Activated CD4-positive, alpha-beta T cell treated with anti-CD3 and anti-CD28 coated beads, Interleukin-2, amount 50 U/mL, for 1 hour (primary cell): ENCODE data around the gene OR11A1.
"Not testable (repeated sequence)": the region's sequence is repeated elsewhere in the genome, so short reads cannot be mapped to it uniquely, and the experiment has no call there.

ENCODE experiments used
- DNase-seq: peaks from one replicate; pipeline ENCODE4 v3.0.0-alpha.2; 2020

OR11A1 gene

GRCh38 chr6:29477923-29478450, 21.1 kb upstream of the OR11A1 start:
- DNase-seq = no peak

GRCh38 chr6:29474996-29475395, 18.1 kb upstream of the OR11A1 start:
- DNase-seq = no peak

GRCh38 chr6:29466241-29466640, 9.4 kb upstream of the OR11A1 start:
- DNase-seq = no peak

- DNase-seq = no peak
Observed at GRCh38 chr6:29465801-29466200, 8.9 kb upstream of the OR11A1 start.

- DNase-seq = no peak
Observed at GRCh38 chr6:29465279-29465678, 8.4 kb upstream of the OR11A1 start.

- DNase-seq = no peak
Observed at GRCh38 chr6:29462022-29462421, 5.2 kb upstream of the OR11A1 start.

GRCh38 chr6:29461021-29461814, 4.3 kb upstream of the OR11A1 start:
- DNase-seq = no peak

GRCh38 chr6:29451471-29452193, 5.2 kb downstream of the OR11A1 start:
- no peak for DNase-seq

GRCh38 chr6:29447670-29448069, 9.2 kb downstream of the OR11A1 start:
- DNase-seq = no peak

- not testable (repeated sequence) for DNase-seq
Observed at GRCh38 chr6:29444031-29444430, 12.8 kb downstream of the OR11A1 start.

GRCh38 chr6:29442719-29443118, 14.2 kb downstream of the OR11A1 start:
- DNase-seq = no peak

GRCh38 chr6:29439006-29439405, 17.9 kb downstream of the OR11A1 start, which contains the start of gene OR10C1:
TSS of gene OR10C1 (plus strand) at chr6:29439306. CDS start at chr6:29440016, 710 bp downstream.
- DNase-seq = no peak

- not testable (repeated sequence) for DNase-seq
Observed at GRCh38 chr6:29436730-29437129, 20.1 kb downstream of the OR11A1 start.

- DNase-seq = no peak
Observed at GRCh38 chr6:29426654-29427053, 30.2 kb downstream of the OR11A1 start.

- no peak for DNase-seq
Observed at GRCh38 chr6:29425075-29425474, 31.8 kb downstream of the OR11A1 start.

- DNase-seq = no peak
Observed at GRCh38 chr6:29424575-29424974, 32.3 kb downstream of the OR11A1 start.

- DNase-seq = no peak
Observed at GRCh38 chr6:29424168-29424567, 32.7 kb downstream of the OR11A1 start.

- no peak for DNase-seq
Observed at GRCh38 chr6:29419516-29419915, 37.4 kb downstream of the OR11A1 start.

- DNase-seq = no peak
Observed at GRCh38 chr6:29414588-29414987, 42.3 kb downstream of the OR11A1 start, which contains the start of gene OR12D1. TSS of gene OR12D1 (plus strand) at chr6:29414928.

GRCh38 chr6:29403801-29404200, 53.1 kb downstream of the OR11A1 start:
- no peak for DNase-seq

- no peak for DNase-seq
Observed at GRCh38 chr6:29399525-29399924, 57.3 kb downstream of the OR11A1 start.

- no peak for DNase-seq
Observed at GRCh38 chr6:29395331-29395730, 61.5 kb downstream of the OR11A1 start, which contains the start of gene OR12D2. TSS of gene OR12D2 (plus strand) at chr6:29395631. CDS start at chr6:29396700, 1,069 bp downstream.

- DNase-seq = no peak
Observed at GRCh38 chr6:29388533-29388932, 68.3 kb downstream of the OR11A1 start.

- no peak for DNase-seq
Observed at GRCh38 chr6:29376003-29376402, 80.9 kb downstream of the OR11A1 start.
